SHP77 (cell line): ENCODE measurements around the gene SERPINH1.

Experiments used
- DNase-seq, 2 experiments: peaks; one replicate each; lab custom pipeline; 2025; lab: John Stamatoyannopoulos, UW

The SERPINH1 gene

GRCh38 chr11:75555079-75555811 lies 6.8 kb upstream of the SERPINH1 start:
- no peak for DNase-seq

GRCh38 chr11:75556275-75556674 lies 5.8 kb upstream of the SERPINH1 start:
- no peak for DNase-seq

GRCh38 chr11:75557666-75558494 lies 4.2 kb upstream of the SERPINH1 start:
- DNase-seq = no peak

GRCh38 chr11:75558939-75559843 lies 2.9 kb upstream of the SERPINH1 start:
- DNase-seq = no peak

GRCh38 chr11:75560644-75561043 lies 1.4 kb upstream of the SERPINH1 start:
- no peak for DNase-seq

- DNase-seq = no peak
Measured at GRCh38 chr11:75561426-75562047, 516 bp upstream of the SERPINH1 start.

- DNase-seq = peak in 1 of 2 experiments; percentile 10
Measured at GRCh38 chr11:75562836-75563484, 907 bp downstream of the SERPINH1 start.

- no peak for DNase-seq
Measured at GRCh38 chr11:75563501-75563977, 1.5 kb downstream of the SERPINH1 start.

GRCh38 chr11:75563978-75564552 lies 2.0 kb downstream of the SERPINH1 start:
- no peak for DNase-seq

- DNase-seq = no peak
Measured at GRCh38 chr11:75565221-75565814, 3.3 kb downstream of the SERPINH1 start.

GRCh38 chr11:75565916-75566762 lies 4.1 kb downstream of the SERPINH1 start:
- DNase-seq = no peak

GRCh38 chr11:75566763-75567279 lies 4.8 kb downstream of the SERPINH1 start:
- no peak for DNase-seq

- no peak for DNase-seq
Measured at GRCh38 chr11:75567971-75568370, 5.9 kb downstream of the SERPINH1 start.

- DNase-seq = no peak
Measured at GRCh38 chr11:75568616-75569219, 6.7 kb downstream of the SERPINH1 start.

GRCh38 chr11:75570559-75571139 lies 8.6 kb downstream of the SERPINH1 start:
- DNase-seq = no peak

- DNase-seq = no peak
Measured at GRCh38 chr11:75571625-75572024, 9.6 kb downstream of the SERPINH1 start.

- no peak for DNase-seq
Measured at GRCh38 chr11:75572744-75573143, 10.7 kb downstream of the SERPINH1 start.
